ENCODE data around the gene TGFA. TPM values are rescaled to one million over a fixed set of nuclear protein-coding genes. Genes with fewer than 3 reads are reported as not detected.

Gene TGFA
- total and polyA plus RNA-seq, 10 of the 15 experiments (the other 5 are each of a cell fraction or from before 2014, with no cell fraction given): 0.03 to 0.23 TPM; not detected in 8

GRCh38 chr2:70412294-70413070 lies 141.1 kb downstream of the TGFA start:
- Histone ChIP-seq H4K20me1 (ENCODE audit: control insufficient read depth, insufficient read depth) (no peaks in the 10 kb centered on the region), H3K4me2 (ENCODE audit: control insufficient read depth, insufficient read depth) (no peak overlapping the region), H3K27ac (ENCODE audit: control insufficient read depth, insufficient read depth) (no peak overlapping the region), H3K36me3 (ENCODE audit: control insufficient read depth in 2 of 2, insufficient read depth in 2 of 2, low read length in 1 of 2) (no peaks in the 10 kb centered on the region), H3K4me3 (no peak overlapping the region), H3K4me1 (ENCODE audit: control insufficient read depth, insufficient read depth, low read length) (no peaks in the 10 kb centered on the region), H3K79me2 (ENCODE audit: control insufficient read depth, insufficient read depth, low read length) (no peaks in the 10 kb centered on the region), H3K9ac (ENCODE audit: control insufficient read depth, insufficient read depth, low read length) (no peak overlapping the region), H3K9me3 (replicated peaks; ENCODE audit: control insufficient read depth, insufficient read depth, low read length) (no peaks in the 10 kb centered on the region), H2AFZ (ENCODE audit: control insufficient read depth, low read depth, low read length) (no peak overlapping the region), H3K27me3 (replicated peaks in 1 of 2; ENCODE audit: control insufficient read depth in 2 of 2, insufficient read depth in 2 of 2, low read length in 1 of 2) (peaks cover 1 to 7% of the 10 kb centered on the region in 2 experiments; a peak in 2 of 4 replicates)
- DNase-seq (ENCODE audit: low read depth, low spot score): no peak
- in situ Hi-C loops (cut with MboI) (no loop called here), intact Hi-C loops (cut with micrococcal nuclease; ENCODE audit: unreplicated experiment) (no loop called here)
- 24% methylated on average over 7 of the region's 7 CpGs for WGBS (ENCODE audit: insufficient coverage, insufficient replicate concordance, low lambda C conversion rate, missing lambda C conversion rate)
- ATAC-seq: no peak
- POLR2A ChIA-PET: no interaction called here
- CTCF ChIA-PET: no interaction called here
- RAD21 ChIA-PET (ENCODE audit: unreplicated experiment): no interaction called here
- SMC1A ChIA-PET (ENCODE audit: uncharacterized antibody, unreplicated experiment): no interaction called here
- FAIRE-seq: no peak
- BruUV-seq (replicated peaks): no TSS peak
- TF ChIP-seq NR2C2 (IDR thresholded peaks at IDR 0.05; ENCODE audit: borderline replicate concordance, control insufficient read depth, insufficient read length, low read depth) (no peak), GATAD2B (conservative IDR thresholded peaks at IDR 0.05; ENCODE audit: low read depth) (no peak), BCL3 (IDR thresholded peaks at IDR 0.05; ENCODE audit: borderline replicate concordance, insufficient read depth, low read depth, low read length, poor library complexity, severe bottlenecking) (no peak), ATF3 (IDR thresholded peaks at IDR 0.05; ENCODE audit: borderline replicate concordance, extremely low read depth, low read depth, low read length) (no peak), SREBF1 (IDR thresholded peaks at IDR 0.05; ENCODE audit: low read length) (no peak), ZBTB11 (CRISPR knock-in tag; IDR thresholded peaks at IDR 0.05) (no peak), DPF2 (IDR thresholded peaks at IDR 0.05) (no peak), SMARCA5 (IDR thresholded peaks at IDR 0.05) (no peak), USF2 (IDR thresholded peaks at IDR 0.05; ENCODE audit: borderline replicate concordance, low read depth, low read length) (no peak), PRDM15 (CRISPR knock-in tag; IDR thresholded peaks at IDR 0.05) (no peak), SP1 (IDR thresholded peaks at IDR 0.05; ENCODE audit: low read depth, low read length) (no peak), CBX3 (IDR thresholded peaks at IDR 0.05; ENCODE audit: borderline replicate concordance, low read depth) (no peak), EZH2 (IDR thresholded peaks at IDR 0.05; ENCODE audit: borderline replicate concordance, control insufficient read depth, low read depth, low read length) (no peak)
